NB4 (cell line): Measurements from ENCODE around the gene LGI4.

Source experiments
- CTCF ChIP-seq: IDR thresholded peaks from one replicate; pipeline ENCODE4 v1.5.1; 2012; ENCODE audit warnings: low read depth, low read length
- MAX ChIP-seq: IDR thresholded peaks from 2 replicates; pipeline ENCODE4 v1.6.1; 2011; ENCODE audit warnings: low read depth, low read length
- MYC ChIP-seq: IDR thresholded peaks from 2 replicates; pipeline ENCODE4 v1.6.1; 2011; ENCODE audit warnings: low read depth, low read length
- POLR2A ChIP-seq: IDR thresholded peaks from 2 replicates; pipeline ENCODE4 v1.6.1; 2011; ENCODE audit warnings: mild to moderate bottlenecking; ENCODE audit not compliant: insufficient read length; ENCODE audit errors: extremely low read depth

GRCh38 chr19:35079826-35080225, 55.0 kb downstream of the LGI4 start:
- no peak for TF ChIP-seq CTCF
- no peak for TF ChIP-seq MAX
- no peak for TF ChIP-seq MYC
- TF ChIP-seq POLR2A, result no peak
